ENCODE data around the gene ATXN2. TPM values are rescaled to one million over a fixed set of nuclear protein-coding genes. Genes with fewer than 3 reads are reported as not detected.

Gene ATXN2
- total RNA-seq, 4 donors from 2014 or later, result 50.3 to 84.3 (median 64.3) TPM

DNA sequence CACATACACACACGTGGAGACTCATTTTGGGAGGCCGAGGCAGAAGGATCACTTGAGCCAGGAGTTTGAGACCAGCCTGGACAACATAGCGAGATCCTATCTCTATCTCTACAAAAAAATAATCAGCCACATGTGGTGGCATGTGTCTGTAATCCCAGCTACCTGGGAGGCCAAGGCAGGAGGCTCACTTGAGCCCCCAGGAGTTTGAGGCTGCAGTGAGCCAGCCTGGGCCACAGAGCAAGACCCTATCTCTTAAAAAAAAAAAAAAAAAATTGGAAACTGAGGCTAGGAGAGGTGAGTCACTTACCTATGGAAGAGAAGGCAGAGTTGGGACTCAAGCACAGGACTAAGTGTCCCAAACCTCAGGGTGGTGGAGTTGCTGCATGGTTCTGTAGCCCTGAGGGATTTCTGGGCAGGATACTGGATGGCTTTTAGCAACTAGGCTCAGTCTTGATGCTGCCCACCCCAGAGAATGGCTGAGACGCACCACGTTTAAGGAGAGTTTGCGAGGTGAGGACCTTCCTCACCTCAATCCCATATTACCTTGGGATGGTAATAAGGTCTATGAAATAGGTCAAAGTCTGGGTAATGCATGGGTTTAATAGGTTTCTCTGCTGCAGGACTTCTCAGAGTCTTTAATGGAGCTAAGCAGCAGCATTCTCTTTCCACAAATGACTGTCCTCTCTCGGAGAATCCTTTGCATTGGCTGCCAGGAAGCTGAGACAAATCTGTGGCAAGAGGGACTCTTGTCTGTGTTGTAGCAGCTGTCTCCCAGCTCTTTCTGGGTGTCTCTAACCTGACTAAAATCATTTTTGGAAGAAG is 157.8 kb downstream of the ATXN2 start:
- H3K27me3 ChIP-seq, result no peaks in the 10 kb centered on the region
- TF ChIP-seq POLR2A (IDR thresholded peaks at IDR 0.05) (no peak), EP300 (IDR thresholded peaks at IDR 0.05) (no peak)
- TF ChIP-seq, protein P1, sequence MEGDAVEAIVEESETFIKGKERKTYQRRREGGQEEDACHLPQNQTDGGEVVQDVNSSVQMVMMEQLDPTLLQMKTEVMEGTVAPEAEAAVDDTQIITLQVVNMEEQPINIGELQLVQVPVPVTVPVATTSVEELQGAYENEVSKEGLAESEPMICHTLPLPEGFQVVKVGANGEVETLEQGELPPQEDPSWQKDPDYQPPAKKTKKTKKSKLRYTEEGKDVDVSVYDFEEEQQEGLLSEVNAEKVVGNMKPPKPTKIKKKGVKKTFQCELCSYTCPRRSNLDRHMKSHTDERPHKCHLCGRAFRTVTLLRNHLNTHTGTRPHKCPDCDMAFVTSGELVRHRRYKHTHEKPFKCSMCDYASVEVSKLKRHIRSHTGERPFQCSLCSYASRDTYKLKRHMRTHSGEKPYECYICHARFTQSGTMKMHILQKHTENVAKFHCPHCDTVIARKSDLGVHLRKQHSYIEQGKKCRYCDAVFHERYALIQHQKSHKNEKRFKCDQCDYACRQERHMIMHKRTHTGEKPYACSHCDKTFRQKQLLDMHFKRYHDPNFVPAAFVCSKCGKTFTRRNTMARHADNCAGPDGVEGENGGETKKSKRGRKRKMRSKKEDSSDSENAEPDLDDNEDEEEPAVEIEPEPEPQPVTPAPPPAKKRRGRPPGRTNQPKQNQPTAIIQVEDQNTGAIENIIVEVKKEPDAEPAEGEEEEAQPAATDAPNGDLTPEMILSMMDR (IDR thresholded peaks at IDR 0.05), result no peak
- H3K36me3 ChIP-seq, result peaks cover 0 to 37% (median 0%) of the 10 kb centered on the region in 3 donors
- DNase-seq (ENCODE audit: low spot score in 2 of 2), result no peak
- 87% methylated on average over 7 of the region's 7 CpGs for WGBS, 2 donors
- H3K27ac ChIP-seq, result peak overlapping the region in 2 of 4 donors; percentile 60 to 72
- peaks cover 0 to 93% (median 27%) of the 10 kb centered on the region in 4 donors for H3K4me1 ChIP-seq
- no peaks in the 10 kb centered on the region for H3K9me3 ChIP-seq
- H3K4me3 ChIP-seq, result no peak overlapping the region

DNA sequence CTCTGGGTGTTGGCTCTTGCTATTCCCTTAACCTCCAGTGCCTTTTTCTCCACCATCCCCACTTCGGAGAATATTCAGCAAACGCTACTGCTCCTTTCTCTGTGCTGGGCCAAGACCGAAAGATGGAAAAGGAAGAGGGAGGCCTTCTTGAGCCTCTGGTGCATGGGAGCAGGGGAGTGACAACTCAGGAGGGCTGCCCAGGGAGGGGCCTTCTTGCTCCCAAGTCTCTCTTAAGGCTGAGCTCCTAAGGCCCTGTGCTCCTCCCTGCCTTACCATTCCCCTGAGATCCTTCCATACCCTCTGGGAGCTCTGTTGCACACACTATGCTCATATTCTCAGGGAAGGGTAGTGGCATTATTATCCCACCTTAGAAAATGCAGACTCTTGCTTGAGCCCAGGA is 158.5 kb downstream of the ATXN2 start:
- peak overlapping the region in 2 of 4 donors; percentile 60 to 72 for H3K27ac ChIP-seq
- 49 to 61% methylated on average over 3 of the region's 3 CpGs for WGBS, 2 donors
- peaks cover 0 to 35% (median 0%) of the 10 kb centered on the region in 3 donors for H3K36me3 ChIP-seq
- TF ChIP-seq, protein P1 (IDR thresholded peaks at IDR 0.05), result no peak
- TF ChIP-seq EP300 (IDR thresholded peaks at IDR 0.05), result no peak
- no peak for TF ChIP-seq POLR2A (IDR thresholded peaks at IDR 0.05)
- H3K27me3 ChIP-seq, result no peaks in the 10 kb centered on the region
- no peak overlapping the region for H3K4me3 ChIP-seq
- no peaks in the 10 kb centered on the region for H3K9me3 ChIP-seq
- peaks cover 0 to 93% (median 27%) of the 10 kb centered on the region in 4 donors for H3K4me1 ChIP-seq
- no peak for DNase-seq (ENCODE audit: low spot score in 2 of 2)

DNA sequence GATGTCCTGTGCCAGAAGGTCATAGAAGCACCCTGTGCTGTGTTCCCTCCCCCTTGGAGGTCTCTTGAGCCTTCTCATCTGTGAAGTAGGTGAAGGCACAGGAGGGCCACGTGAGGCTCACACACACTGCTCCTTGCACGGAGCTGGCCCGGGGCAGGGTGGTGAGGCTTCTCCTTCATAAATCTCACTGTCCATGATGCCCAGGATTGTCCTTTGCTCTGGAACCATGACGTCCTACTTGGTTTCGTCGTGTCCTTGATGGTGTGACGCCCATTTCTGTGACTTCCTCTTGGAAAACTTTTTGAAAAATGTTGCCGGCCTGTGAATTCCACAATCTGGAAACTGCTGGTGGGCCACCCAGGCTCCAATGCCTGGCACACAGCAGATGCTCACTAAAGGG is 159.0 kb downstream of the ATXN2 start:
- no peak for DNase-seq (ENCODE audit: low spot score in 2 of 2)
- Histone ChIP-seq H3K27ac (peak overlapping the region in 2 of 4 donors; percentile 60 to 72), H3K4me1 (peaks cover 0 to 93% (median 27%) of the 10 kb centered on the region in 4 donors), H3K4me3 (no peak overlapping the region), H3K27me3 (no peaks in the 10 kb centered on the region), H3K9me3 (no peaks in the 10 kb centered on the region), H3K36me3 (peaks cover 0 to 31% (median 0%) of the 10 kb centered on the region in 3 donors)
- WGBS, 2 donors, result 64 to 74% methylated on average over 8 of the region's 8 CpGs
- no peak for TF ChIP-seq POLR2A (IDR thresholded peaks at IDR 0.05)
- no peak for TF ChIP-seq EP300 (IDR thresholded peaks at IDR 0.05)
- TF ChIP-seq, protein P1 (IDR thresholded peaks at IDR 0.05), result no peak

DNA sequence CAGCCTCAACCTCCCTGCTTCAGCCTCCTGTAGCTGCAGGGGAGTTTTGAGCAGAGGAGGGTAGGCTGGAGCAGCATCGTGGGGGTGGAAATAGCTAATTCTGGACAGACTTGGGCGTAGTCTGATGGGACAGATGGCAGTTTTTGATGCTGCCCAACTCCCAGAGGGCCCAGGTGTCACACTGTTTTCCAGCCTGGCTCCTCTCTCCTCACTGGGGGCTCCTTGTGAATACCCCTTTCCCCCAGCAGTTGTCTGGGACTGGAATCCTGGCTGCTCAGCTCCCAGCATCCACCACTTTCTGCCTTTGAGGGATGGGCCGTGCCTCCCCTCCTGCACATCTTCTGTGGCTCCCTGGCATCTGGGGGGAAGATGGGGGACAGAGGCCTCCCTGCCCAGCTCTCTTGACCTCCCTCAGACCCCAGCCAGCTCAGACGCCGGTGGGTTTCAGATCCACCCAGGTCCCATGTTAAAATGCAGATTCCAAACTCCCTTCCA is 159.4 kb downstream of the ATXN2 start:
- no peak overlapping the region for H3K4me3 ChIP-seq
- no peaks in the 10 kb centered on the region for H3K27me3 ChIP-seq
- no peak for DNase-seq (ENCODE audit: low spot score in 2 of 2)
- peaks cover 0 to 93% (median 27%) of the 10 kb centered on the region in 4 donors for H3K4me1 ChIP-seq
- WGBS, 2 donors, result 61 to 67% methylated on average over 5 of the region's 5 CpGs
- no peak for TF ChIP-seq EP300 (IDR thresholded peaks at IDR 0.05)
- no peak for TF ChIP-seq POLR2A (IDR thresholded peaks at IDR 0.05)
- TF ChIP-seq, protein P1 (IDR thresholded peaks at IDR 0.05), result no peak
- peaks cover 0 to 26% (median 0%) of the 10 kb centered on the region in 3 donors for H3K36me3 ChIP-seq
- H3K27ac ChIP-seq, result peak overlapping the region in 2 of 4 donors; percentile 60 to 72
- H3K9me3 ChIP-seq, result no peaks in the 10 kb centered on the region

DNA sequence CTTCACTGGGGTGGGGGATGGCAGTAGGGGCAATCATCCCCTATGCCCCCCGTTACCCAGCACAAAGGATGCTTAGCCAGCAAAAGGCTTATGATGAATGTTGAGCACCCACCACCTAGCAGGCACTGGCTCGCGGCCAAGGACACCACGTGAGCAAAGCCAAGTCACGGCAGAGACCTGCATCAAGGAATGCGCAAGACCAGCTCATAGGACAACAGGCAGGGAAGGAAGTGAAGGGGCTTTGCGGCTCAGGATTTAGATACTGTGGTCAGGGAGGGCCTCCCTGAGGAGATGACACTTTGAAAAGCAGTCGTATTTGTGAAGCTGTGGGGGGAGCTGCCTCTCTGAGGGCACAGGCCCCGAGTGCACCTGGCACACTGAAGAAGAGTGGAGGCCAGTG is 160.6 kb downstream of the ATXN2 start:
- 45 to 47% methylated on average over 9 of the region's 9 CpGs for WGBS, 2 donors
- Histone ChIP-seq H3K36me3 (peaks cover 0 to 15% (median 0%) of the 10 kb centered on the region in 3 donors), H3K27ac (peak overlapping the region in 2 of 4 donors; percentile 39 to 72), H3K9me3 (no peaks in the 10 kb centered on the region), H3K4me1 (peaks cover 0 to 97% (median 33%) of the 10 kb centered on the region in 4 donors), H3K27me3 (no peaks in the 10 kb centered on the region), H3K4me3 (no peak overlapping the region)
- no peak for TF ChIP-seq EP300 (IDR thresholded peaks at IDR 0.05)
- no peak for TF ChIP-seq POLR2A (IDR thresholded peaks at IDR 0.05)
- TF ChIP-seq, protein P1 (IDR thresholded peaks at IDR 0.05), result no peak
- DNase-seq (ENCODE audit: low spot score in 2 of 2), result no peak
